ENCODE results near the gene OR4X2.
A peak's percentile ranks its signal among the peaks of the same experiment; 100 is the strongest.
"Not testable (repeated sequence)": the region's sequence is repeated elsewhere in the genome, so short reads cannot be mapped to it uniquely, and the experiment has no call there.

The OR4X2 gene, protein sequence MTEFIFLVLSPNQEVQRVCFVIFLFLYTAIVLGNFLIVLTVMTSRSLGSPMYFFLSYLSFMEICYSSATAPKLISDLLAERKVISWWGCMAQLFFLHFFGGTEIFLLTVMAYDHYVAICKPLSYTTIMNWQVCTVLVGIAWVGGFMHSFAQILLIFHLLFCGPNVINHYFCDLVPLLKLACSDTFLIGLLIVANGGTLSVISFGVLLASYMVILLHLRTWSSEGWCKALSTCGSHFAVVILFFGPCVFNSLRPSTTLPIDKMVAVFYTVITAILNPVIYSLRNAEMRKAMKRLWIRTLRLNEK

DNA sequence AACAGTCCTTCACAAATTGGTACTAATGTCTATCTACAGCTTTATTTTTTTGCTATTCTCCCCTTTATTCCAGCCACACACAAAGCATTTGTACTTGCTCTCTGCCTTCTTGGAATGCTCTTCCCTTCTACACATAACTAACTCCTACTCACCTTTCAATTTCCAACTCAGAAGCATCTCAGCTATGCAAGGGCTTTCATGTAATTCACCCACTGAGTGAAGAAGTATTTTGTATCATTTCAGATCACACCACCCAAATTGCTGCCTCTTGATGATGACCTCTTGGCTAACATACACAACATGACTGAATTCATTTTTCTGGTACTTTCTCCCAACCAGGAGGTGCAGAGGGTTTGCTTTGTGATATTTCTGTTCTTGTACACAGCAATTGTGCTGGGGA lies at the start of gene OR4X2:
OR4X2 (plus strand) TSS at position 301 of the 400 bp plus-strand sequence; CDS start at position 301, 0 bp downstream.
- TF ChIP-seq YY1 (IDR thresholded peaks at IDR 0.05; ENCODE audit: insufficient read depth, insufficient read length): no peak
- TF ChIP-seq ZNF274 (IDR thresholded peaks at IDR 0.05; ENCODE audit: low read depth, low read length): no peak
- no peak for TF ChIP-seq SUZ12 (IDR thresholded peaks at IDR 0.05; ENCODE audit: extremely low read depth, insufficient read depth, insufficient read length)
- Histone ChIP-seq H3K36me3 (ENCODE audit: insufficient read depth, insufficient read length, low read length) (no peaks in the 10 kb centered on the region), H3K4me3 (ENCODE audit: insufficient read length, low read depth) (no peak within 1 kb of the TSS), H3K9me3 (ENCODE audit: insufficient read depth, low read length) (no peaks in the 10 kb centered on the region), H3K27me3 (ENCODE audit: insufficient read depth, insufficient read length) (no peaks in the 10 kb centered on the region), H3K9ac (ENCODE audit: insufficient read length, low read depth) (no peak within 1 kb of the TSS), H3K4me1 (ENCODE audit: insufficient read depth, insufficient read length) (no peaks in the 10 kb centered on the region)
- DNase-seq (ENCODE audit: low read depth, low spot score): no peak

DNA sequence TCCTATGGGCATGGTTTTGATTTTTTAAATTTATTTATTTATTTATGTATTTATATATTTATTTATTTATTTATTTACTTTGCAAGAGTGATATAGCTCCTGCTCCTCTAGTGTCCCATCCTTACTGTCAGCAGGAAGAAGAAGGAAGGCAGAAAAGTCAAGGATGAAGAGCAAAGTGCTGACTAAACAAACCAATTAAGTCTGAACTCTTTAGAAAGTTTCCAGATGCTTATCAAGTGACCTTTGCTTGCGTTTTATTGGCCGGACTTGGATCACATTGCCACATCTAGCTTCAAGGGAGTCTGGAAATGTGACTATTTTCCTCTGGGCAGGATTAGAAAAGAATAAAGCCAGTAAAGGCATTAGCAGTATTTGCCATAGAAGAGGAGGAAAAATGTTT lies 37.0 kb upstream of the OR4X2 start:
- H3K9me3 ChIP-seq (ENCODE audit: insufficient read depth, low read length): no peaks in the 10 kb centered on the region
- no peaks in the 10 kb centered on the region for H3K27me3 ChIP-seq (ENCODE audit: insufficient read depth, insufficient read length)
- no peak overlapping the region for H3K9ac ChIP-seq (ENCODE audit: insufficient read length, low read depth)
- TF ChIP-seq SUZ12 (IDR thresholded peaks at IDR 0.05; ENCODE audit: extremely low read depth, insufficient read depth, insufficient read length): no peak
- TF ChIP-seq ZNF274 (IDR thresholded peaks at IDR 0.05; ENCODE audit: low read depth, low read length): no peak
- no peak for TF ChIP-seq YY1 (IDR thresholded peaks at IDR 0.05; ENCODE audit: insufficient read depth, insufficient read length)
- H3K36me3 ChIP-seq (ENCODE audit: insufficient read depth, insufficient read length, low read length): no peaks in the 10 kb centered on the region
- no peak for DNase-seq (ENCODE audit: low read depth, low spot score)
- H3K4me1 ChIP-seq (ENCODE audit: insufficient read depth, insufficient read length): no peaks in the 10 kb centered on the region
- H3K4me3 ChIP-seq (ENCODE audit: insufficient read length, low read depth): no peak overlapping the region

DNA sequence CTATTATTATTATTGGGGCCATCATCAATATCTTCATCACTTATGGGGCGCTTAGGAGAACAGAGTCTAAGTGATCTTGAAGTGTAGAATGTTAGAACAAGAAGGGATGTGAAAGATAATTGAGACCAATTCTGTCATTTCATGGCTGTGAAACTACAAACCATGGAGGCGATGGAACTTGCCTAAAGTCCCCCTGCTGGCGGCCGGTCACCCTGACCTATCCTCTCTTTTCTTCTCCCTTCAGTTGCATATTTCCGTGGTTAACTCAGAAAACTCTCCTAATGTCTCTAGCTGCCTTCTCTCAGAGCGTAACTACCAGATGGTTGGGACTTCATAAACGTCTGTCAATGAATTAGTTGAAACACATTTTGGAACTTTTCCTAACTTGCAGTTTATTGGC lies 34.9 kb upstream of the OR4X2 start:
- no peaks in the 10 kb centered on the region for H3K4me1 ChIP-seq (ENCODE audit: insufficient read depth, insufficient read length)
- H3K9ac ChIP-seq (ENCODE audit: insufficient read length, low read depth): no peak overlapping the region
- peak; percentile 22 for DNase-seq (ENCODE audit: low read depth, low spot score)
- no peaks in the 10 kb centered on the region for H3K27me3 ChIP-seq (ENCODE audit: insufficient read depth, insufficient read length)
- no peaks in the 10 kb centered on the region for H3K36me3 ChIP-seq (ENCODE audit: insufficient read depth, insufficient read length, low read length)
- H3K4me3 ChIP-seq (ENCODE audit: insufficient read length, low read depth): no peak overlapping the region
- H3K9me3 ChIP-seq (ENCODE audit: insufficient read depth, low read length): no peaks in the 10 kb centered on the region
- TF ChIP-seq SUZ12 (IDR thresholded peaks at IDR 0.05; ENCODE audit: extremely low read depth, insufficient read depth, insufficient read length) (no peak), ZNF274 (IDR thresholded peaks at IDR 0.05; ENCODE audit: low read depth, low read length) (no peak), YY1 (IDR thresholded peaks at IDR 0.05; ENCODE audit: insufficient read depth, insufficient read length) (no peak)

DNA sequence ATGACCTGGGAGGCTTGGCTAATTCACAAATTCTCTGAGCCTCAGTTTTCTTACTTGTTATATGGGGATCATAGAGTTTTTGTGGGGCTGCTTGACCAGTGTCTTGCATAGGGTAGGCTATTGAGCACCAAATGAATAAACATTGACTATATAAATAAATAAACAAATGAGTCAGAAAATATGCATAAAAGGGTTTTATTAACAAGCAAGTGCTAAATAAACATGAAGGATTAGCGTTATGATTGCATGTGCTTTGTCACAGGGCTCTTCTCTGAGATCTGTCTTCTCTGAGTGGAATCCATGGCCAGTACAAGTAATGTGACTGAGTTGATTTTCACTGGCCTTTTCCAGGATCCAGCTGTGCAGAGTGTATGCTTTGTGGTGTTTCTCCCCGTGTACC lies 28.4 kb upstream of the OR4X2 start, which contains the start of gene OR4B1:
OR4B1 (plus strand) TSS at position 301 of the 400 bp plus-strand sequence; CDS start at position 301, 0 bp downstream.
- no peaks in the 10 kb centered on the region for H3K4me1 ChIP-seq (ENCODE audit: insufficient read depth, insufficient read length)
- no peaks in the 10 kb centered on the region for H3K27me3 ChIP-seq (ENCODE audit: insufficient read depth, insufficient read length)
- TF ChIP-seq ZNF274 (IDR thresholded peaks at IDR 0.05; ENCODE audit: low read depth, low read length) (no peak), YY1 (IDR thresholded peaks at IDR 0.05; ENCODE audit: insufficient read depth, insufficient read length) (no peak), SUZ12 (IDR thresholded peaks at IDR 0.05; ENCODE audit: extremely low read depth, insufficient read depth, insufficient read length) (no peak)
- no peaks in the 10 kb centered on the region for H3K9me3 ChIP-seq (ENCODE audit: insufficient read depth, low read length)
- DNase-seq (ENCODE audit: low read depth, low spot score): no peak
- H3K9ac ChIP-seq (ENCODE audit: insufficient read length, low read depth): no peak within 1 kb of the TSS
- H3K36me3 ChIP-seq (ENCODE audit: insufficient read depth, insufficient read length, low read length): no peaks in the 10 kb centered on the region
- H3K4me3 ChIP-seq (ENCODE audit: insufficient read length, low read depth): no peak within 1 kb of the TSS

DNA sequence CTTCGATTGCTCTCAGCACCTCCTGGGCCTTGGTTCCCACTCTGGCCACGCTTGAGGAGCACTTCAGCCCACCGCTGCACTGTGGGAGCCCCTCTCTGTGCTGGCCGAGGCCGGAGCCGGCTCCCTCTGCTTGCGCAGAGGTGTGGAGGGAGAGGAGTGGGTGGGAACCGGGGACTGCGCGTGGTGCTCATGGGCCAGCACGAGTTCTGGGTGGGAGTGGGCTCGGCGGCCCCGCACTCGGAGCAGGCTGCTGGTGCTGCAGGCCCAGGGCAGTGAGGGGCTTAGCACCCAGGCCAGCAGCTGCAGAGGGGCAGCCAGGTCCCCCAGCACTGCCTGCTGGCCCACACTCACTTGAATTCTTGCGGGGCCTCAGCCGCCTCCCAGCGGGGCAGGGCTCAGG lies 16.1 kb upstream of the OR4X2 start:
- Histone ChIP-seq H3K4me3 (ENCODE audit: insufficient read length, low read depth) (no peak overlapping the region), H3K36me3 (ENCODE audit: insufficient read depth, insufficient read length, low read length) (no peaks in the 10 kb centered on the region), H3K9ac (ENCODE audit: insufficient read length, low read depth) (no peak overlapping the region), H3K4me1 (ENCODE audit: insufficient read depth, insufficient read length) (no peaks in the 10 kb centered on the region), H3K27me3 (ENCODE audit: insufficient read depth, insufficient read length) (no peaks in the 10 kb centered on the region), H3K9me3 (ENCODE audit: insufficient read depth, low read length) (peaks cover 11% of the 10 kb centered on the region; the same call in 1 of the 2 replicates)
- no peak for DNase-seq (ENCODE audit: low read depth, low spot score)
- TF ChIP-seq ZNF274 (IDR thresholded peaks at IDR 0.05; ENCODE audit: low read depth, low read length): no peak
- TF ChIP-seq SUZ12 (IDR thresholded peaks at IDR 0.05; ENCODE audit: extremely low read depth, insufficient read depth, insufficient read length): no peak
- TF ChIP-seq YY1 (IDR thresholded peaks at IDR 0.05; ENCODE audit: insufficient read depth, insufficient read length): no peak

DNA sequence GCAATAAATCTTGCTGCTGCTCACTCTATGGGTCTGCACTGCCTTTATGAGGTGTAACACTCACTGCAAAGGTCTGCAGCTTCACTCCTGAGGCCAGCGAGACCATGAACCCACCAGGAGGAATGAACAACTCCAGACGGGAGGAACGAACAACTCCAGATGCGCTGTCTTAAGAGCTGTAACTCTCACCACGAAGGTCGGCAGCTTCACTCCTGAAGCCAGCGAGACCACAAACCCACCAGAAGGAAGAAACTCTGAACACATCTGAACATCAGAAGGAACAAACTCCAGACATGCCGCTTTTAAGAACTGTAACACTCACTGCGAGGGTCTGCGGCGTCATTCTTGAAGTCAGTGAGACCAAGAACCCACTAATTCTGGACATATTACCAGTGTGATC lies 14.8 kb upstream of the OR4X2 start:
- not testable (repeated sequence) for DNase-seq (ENCODE audit: low read depth, low spot score)

DNA sequence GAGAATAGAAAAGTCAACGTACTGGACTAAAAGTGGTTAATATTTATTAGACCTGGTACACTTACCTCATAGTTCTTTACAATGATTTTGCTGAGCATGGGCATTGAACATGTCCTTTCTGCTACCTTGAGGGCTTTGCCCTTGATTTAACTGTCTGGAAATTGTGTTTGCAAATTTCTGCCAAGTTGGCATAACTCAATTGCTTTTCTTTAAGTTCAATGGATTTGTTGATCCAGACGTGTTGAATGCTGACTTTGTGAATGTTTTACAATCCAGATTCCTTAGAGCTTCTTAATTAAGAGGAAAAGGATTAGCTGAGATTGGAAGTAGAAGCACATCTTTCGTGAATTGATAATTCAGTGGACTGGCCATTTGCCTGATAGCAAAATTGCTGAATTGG lies 7.2 kb upstream of the OR4X2 start:
- TF ChIP-seq YY1 (IDR thresholded peaks at IDR 0.05; ENCODE audit: insufficient read depth, insufficient read length): no peak
- no peak for TF ChIP-seq SUZ12 (IDR thresholded peaks at IDR 0.05; ENCODE audit: extremely low read depth, insufficient read depth, insufficient read length)
- no peak for TF ChIP-seq ZNF274 (IDR thresholded peaks at IDR 0.05; ENCODE audit: low read depth, low read length)
- no peak overlapping the region for H3K4me3 ChIP-seq (ENCODE audit: insufficient read length, low read depth)

More for the DNA sequence above, 14.8 kb upstream of the OR4X2 start:
- not testable (repeated sequence) for H3K4me1 ChIP-seq (ENCODE audit: insufficient read depth, insufficient read length); H3K4me3 ChIP-seq (ENCODE audit: insufficient read length, low read depth); H3K27me3 ChIP-seq (ENCODE audit: insufficient read depth, insufficient read length); H3K9ac ChIP-seq (ENCODE audit: insufficient read length, low read depth); H3K36me3 ChIP-seq (ENCODE audit: insufficient read depth, insufficient read length, low read length)
- peaks cover 11% of the 10 kb centered on the region; the same call in 1 of the 2 replicates for H3K9me3 ChIP-seq (ENCODE audit: insufficient read depth, low read length)

More for the DNA sequence above, 7.2 kb upstream of the OR4X2 start:
- DNase-seq (ENCODE audit: low read depth, low spot score): no peak
- Histone ChIP-seq H3K4me1 (ENCODE audit: insufficient read depth, insufficient read length) (no peaks in the 10 kb centered on the region), H3K9me3 (ENCODE audit: insufficient read depth, low read length) (peaks cover 13% of the 10 kb centered on the region; the same call in 1 of the 2 replicates), H3K9ac (ENCODE audit: insufficient read length, low read depth) (no peak overlapping the region), H3K27me3 (ENCODE audit: insufficient read depth, insufficient read length) (no peaks in the 10 kb centered on the region), H3K36me3 (ENCODE audit: insufficient read depth, insufficient read length, low read length) (no peaks in the 10 kb centered on the region)

Measured in NT2/D1 (cell line).